GM12892 (cell line): ENCODE measurements around the gene KMT5B.

Experiments
- POLR2A ChIP-seq: IDR thresholded peaks from 2 replicates; pipeline ENCODE4 v1.6.1; 2011; ENCODE audit warnings: low read depth, low read length, control low read depth
- POLR2AphosphoS5 ChIP-seq: IDR thresholded peaks from 2 replicates; pipeline ENCODE4 v1.6.1; 2011; ENCODE audit warnings: low read depth, low read length, control low read depth
- TAF1 ChIP-seq: IDR thresholded peaks from 2 replicates; pipeline ENCODE4 v1.6.1; 2011; ENCODE audit warnings: low read depth, mild to moderate bottlenecking, control low read depth, low read length, borderline replicate concordance

DNA sequence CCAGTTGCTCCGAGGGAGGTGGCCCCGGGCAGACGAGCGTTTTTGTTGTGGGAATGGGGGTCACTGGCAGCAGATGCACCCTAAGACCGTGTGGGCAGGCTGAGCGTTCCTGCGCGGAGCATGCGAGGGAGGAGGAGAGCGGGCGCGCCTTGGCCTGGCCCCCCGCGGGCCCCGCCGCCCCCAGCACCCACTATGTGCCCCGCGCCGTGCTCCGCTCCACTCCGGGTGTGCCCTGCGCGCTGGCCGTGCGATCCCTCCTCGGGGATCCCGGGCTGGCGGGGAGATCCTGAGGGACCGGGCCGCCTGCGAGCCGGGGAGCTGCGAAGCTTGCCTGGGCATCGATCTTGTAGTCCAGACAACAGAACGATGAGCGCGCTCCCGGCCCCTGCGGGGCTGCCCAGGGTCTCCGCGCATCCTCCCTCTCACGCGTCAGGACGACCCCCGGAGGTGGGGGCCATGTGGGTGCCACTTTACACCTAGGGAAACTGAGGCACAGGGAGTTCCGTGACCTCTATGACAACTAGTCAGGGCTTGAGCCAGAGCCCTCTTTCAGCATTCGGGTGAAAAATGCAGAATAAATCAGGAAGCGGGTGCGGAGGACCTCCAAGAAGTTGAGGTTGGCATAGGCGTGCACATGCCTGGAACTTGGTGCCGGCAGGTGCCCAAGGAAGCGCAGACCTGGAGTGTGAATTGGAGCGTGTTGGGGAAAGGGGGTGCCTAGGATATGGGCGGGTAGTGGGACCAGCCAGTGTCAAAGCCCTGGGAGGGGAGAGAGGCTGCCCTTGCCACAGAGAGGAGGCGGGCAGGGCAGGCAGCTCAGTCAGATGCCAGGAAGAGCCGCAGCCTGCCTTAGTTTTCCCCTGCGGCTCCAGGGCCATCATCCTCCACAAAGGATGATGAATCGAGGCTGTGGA is 1.3 kb upstream of the KMT5B start:
- no peak for TF ChIP-seq POLR2A
- no peak for TF ChIP-seq POLR2AphosphoS5
- no peak for TF ChIP-seq TAF1
